C4-2B (cell line): ENCODE data around the gene NPLOC4.

Experiments
- H3K27ac ChIP-seq: fragments of 450-650 bp; 2 replicates; pipeline ENCODE4 v1.5.1; 2017
- CTCF ChIP-seq: fragments of 450-650 bp; conservative IDR thresholded peaks from 2 replicates; pipeline ENCODE4 v1.5.1; 2017; ENCODE audit warnings: mild to moderate bottlenecking
- ZFX ChIP-seq: fragments of 450-650 bp; IDR thresholded peaks from 2 replicates; pipeline ENCODE4 v1.6.1; 2017

NPLOC4 gene

GRCh38 chr17:81644976-81645952, 8.4 kb upstream of the NPLOC4 start:
- no peak for TF ChIP-seq ZFX
- no peak for TF ChIP-seq CTCF

GRCh38 chr17:81644496-81644895, 7.6 kb upstream of the NPLOC4 start:
- no peak overlapping the region for H3K27ac ChIP-seq
- TF ChIP-seq CTCF (no peak), ZFX (no peak)

More at GRCh38 chr17:81644976-81645952, 8.4 kb upstream of the NPLOC4 start:
- H3K27ac ChIP-seq: no peak overlapping the region

GRCh38 chr17:81641825-81642489, 5.0 kb upstream of the NPLOC4 start:
- no peak overlapping the region for H3K27ac ChIP-seq
- TF ChIP-seq CTCF (no peak), ZFX (no peak)

GRCh38 chr17:81640011-81640410, 3.1 kb upstream of the NPLOC4 start:
- H3K27ac ChIP-seq: no peak overlapping the region
- TF ChIP-seq ZFX (no peak), CTCF (no peak)

GRCh38 chr17:81638683-81639082, 1.8 kb upstream of the NPLOC4 start:
- TF ChIP-seq ZFX: no peak
- no peak for TF ChIP-seq CTCF
- H3K27ac ChIP-seq: no peak overlapping the region

GRCh38 chr17:81635973-81636504, 873 bp downstream of the NPLOC4 start:
- H3K27ac ChIP-seq: peak overlapping the region; percentile 86
- TF ChIP-seq ZFX: no peak

GRCh38 chr17:81635431-81635830, 1.5 kb downstream of the NPLOC4 start:
- H3K27ac ChIP-seq: peak overlapping the region; percentile 86
- TF ChIP-seq ZFX: no peak

- H3K27ac ChIP-seq: no peak overlapping the region
- TF ChIP-seq ZFX: no peak
- TF ChIP-seq CTCF: no peak
These were observed 5.4 kb downstream of the NPLOC4 start for GRCh38 chr17:81631482-81631881.
